Limb (tissue), 2 donors: Measurements from ENCODE around the gene COL15A1.
A peak's percentile ranks its signal among the peaks of the same experiment; 100 is the strongest.

Experiments used
- DNase-seq, 2 donors: peaks; one replicate each; pipeline ENCODE4 v3.0.0-alpha.2; 2016; ENCODE audit errors: extremely low spot score in 2 of 2

Gene COL15A1

GRCh38 chr9:98971168-98971914 is 27.6 kb downstream of the COL15A1 start:
- DNase-seq, result no peak

GRCh38 chr9:98971915-98972223 is 28.2 kb downstream of the COL15A1 start:
- DNase-seq, result no peak

- no peak for DNase-seq
Measured at GRCh38 chr9:98972716-98973115, 29.0 kb downstream of the COL15A1 start.

- no peak for DNase-seq
Measured at GRCh38 chr9:98973171-98973570, 29.5 kb downstream of the COL15A1 start.

- no peak for DNase-seq
Measured at GRCh38 chr9:98973576-98973975, 29.9 kb downstream of the COL15A1 start.

- DNase-seq, result no peak
Measured at GRCh38 chr9:98974106-98974505, 30.4 kb downstream of the COL15A1 start.

- no peak for DNase-seq
Measured at GRCh38 chr9:98974554-98974953, 30.8 kb downstream of the COL15A1 start.

- DNase-seq, result peak; percentile 78 to 93
Measured at GRCh38 chr9:98974994-98975712, 31.4 kb downstream of the COL15A1 start.

- DNase-seq, result no peak
Measured at GRCh38 chr9:98975838-98976237, 32.1 kb downstream of the COL15A1 start.

GRCh38 chr9:98977246-98977714 is 33.6 kb downstream of the COL15A1 start:
- no peak for DNase-seq

- DNase-seq, result no peak
Measured at GRCh38 chr9:98977813-98978212, 34.1 kb downstream of the COL15A1 start.

- no peak for DNase-seq
Measured at GRCh38 chr9:98978231-98978681, 34.5 kb downstream of the COL15A1 start.

- no peak for DNase-seq
Measured at GRCh38 chr9:98980291-98980690, 36.6 kb downstream of the COL15A1 start.

GRCh38 chr9:98983295-98984268 is 39.9 kb downstream of the COL15A1 start:
- DNase-seq, result no peak

- no peak for DNase-seq
Measured at GRCh38 chr9:98985596-98985995, 41.9 kb downstream of the COL15A1 start.

GRCh38 chr9:98986866-98987651 is 43.4 kb downstream of the COL15A1 start:
- peak in 1 of 2 donors; percentile 20 for DNase-seq

- DNase-seq, result peak in 1 of 2 donors; percentile 30
Measured at GRCh38 chr9:98989036-98990000, 45.6 kb downstream of the COL15A1 start.

GRCh38 chr9:98990181-98990870 is 46.6 kb downstream of the COL15A1 start:
- peak in 1 of 2 donors; percentile 10 for DNase-seq
